Lung microvascular endothelial cell (primary cell): ENCODE data around the gene BIRC2. TPM values are rescaled to one million over a fixed set of nuclear protein-coding genes. Genes with fewer than 3 reads are reported as not detected.

Experiments used
- DNase-seq, 2 donors: peaks; one replicate each; pipeline versions ENCODE4 v3.0.0 to v3.0.0-alpha.2; 2010; ENCODE audit warnings: low read depth in 2 of 2
- total RNA-seq: library from RNA; depleted of rRNA; stranded (reverse); fragments of >200 nt; gene quantifications from 2 replicates; pipeline ENCODE4 v1.2.1, GENCODE V29; 2014

Gene BIRC2
- total RNA-seq, 1 donor from 2014 or later: 44.4 TPM

- DNase-seq: no peak
Measured at GRCh38 chr11:102399189-102399588, 52.2 kb downstream of the BIRC2 start.

GRCh38 chr11:102400603-102401002 is 53.6 kb downstream of the BIRC2 start:
- no peak for DNase-seq

- no peak for DNase-seq
Measured at GRCh38 chr11:102401905-102402304, 54.9 kb downstream of the BIRC2 start.

- DNase-seq: no peak
Measured at GRCh38 chr11:102402548-102402947, 55.5 kb downstream of the BIRC2 start.

- no peak for DNase-seq
Measured at GRCh38 chr11:102405501-102405900, 58.5 kb downstream of the BIRC2 start.

GRCh38 chr11:102406099-102406498 is 59.1 kb downstream of the BIRC2 start:
- no peak for DNase-seq

- DNase-seq: peak in 1 of 2 donors; percentile 35
Measured at GRCh38 chr11:102407901-102408300, 60.9 kb downstream of the BIRC2 start.

- DNase-seq: no peak
Measured at GRCh38 chr11:102408339-102408738, 61.3 kb downstream of the BIRC2 start.

- no peak for DNase-seq
Measured at GRCh38 chr11:102410382-102410784, 63.4 kb downstream of the BIRC2 start.

- no peak for DNase-seq
Measured at GRCh38 chr11:102411142-102411541, 64.1 kb downstream of the BIRC2 start.

- DNase-seq: no peak
Measured at GRCh38 chr11:102413497-102413896, 66.5 kb downstream of the BIRC2 start.

GRCh38 chr11:102414559-102414958 is 67.5 kb downstream of the BIRC2 start:
- DNase-seq: no peak

- no peak for DNase-seq
Measured at GRCh38 chr11:102415304-102415916, 68.4 kb downstream of the BIRC2 start.

GRCh38 chr11:102416976-102417375 is 70.0 kb downstream of the BIRC2 start:
- DNase-seq: no peak

- DNase-seq: no peak
Measured at GRCh38 chr11:102419181-102419580, 72.2 kb downstream of the BIRC2 start.

- no peak for DNase-seq
Measured at GRCh38 chr11:102420547-102420946, 73.5 kb downstream of the BIRC2 start.

GRCh38 chr11:102421261-102421660 is 74.2 kb downstream of the BIRC2 start:
- no peak for DNase-seq

- DNase-seq: no peak
Measured at GRCh38 chr11:102422817-102423712, 76.1 kb downstream of the BIRC2 start.

- DNase-seq: no peak
Measured at GRCh38 chr11:102423936-102424335, 76.9 kb downstream of the BIRC2 start.

GRCh38 chr11:102426000-102426399 is 79.0 kb downstream of the BIRC2 start:
- DNase-seq: peak in 1 of 2 donors; percentile 45

- no peak for DNase-seq
Measured at GRCh38 chr11:102426570-102426969, 79.6 kb downstream of the BIRC2 start.

- DNase-seq: no peak
Measured at GRCh38 chr11:102427068-102427467, 80.1 kb downstream of the BIRC2 start.
